WTC11 (cell line): ENCODE results near the gene TEN1.

Source experiments
- GABPB1 ChIP-seq: sonication (generic); formaldehyde crosslinking; IDR thresholded peaks from 2 replicates; pipeline ENCODE4 v1.8.1; 2023; ENCODE audit warnings: mild to moderate bottlenecking, missing genetic modification reagents
- NFYB ChIP-seq: sonication (generic); formaldehyde crosslinking; conservative IDR thresholded peaks from 2 replicates; pipeline ENCODE4 v1.8.0; 2022; ENCODE audit warnings: low read depth, missing genetic modification reagents
- ZNF232 ChIP-seq: sonication (generic); formaldehyde crosslinking; IDR thresholded peaks from 2 replicates; pipeline ENCODE4 v1.8.0; 2022; ENCODE audit warnings: mild to moderate bottlenecking, missing genetic modification reagents
- TF ChIP-seq, protein P1 (sequence below): fragments of 200-600 bp; IDR thresholded peaks from 2 replicates; pipeline ENCODE4 v1.8.0; 2022; ENCODE audit warnings: antibody characterized with exemption
- TF ChIP-seq, protein P2 (sequence below): sonication (generic); formaldehyde crosslinking; IDR thresholded peaks from 2 replicates; pipeline ENCODE4 v1.8.0; 2023; ENCODE audit warnings: missing genetic modification reagents
- TF ChIP-seq, protein P3 (sequence below): sonication (generic); formaldehyde crosslinking; IDR thresholded peaks from 2 replicates; pipeline ENCODE4 v1.8.0; 2022; ENCODE audit warnings: mild to moderate bottlenecking, missing genetic modification reagents
- TF ChIP-seq, protein P4 (sequence below): sonication (generic); formaldehyde crosslinking; IDR thresholded peaks from 2 replicates; pipeline ENCODE4 v1.8.1; 2022; ENCODE audit warnings: mild to moderate bottlenecking, moderate library complexity, missing genetic modification reagents

DNA sequence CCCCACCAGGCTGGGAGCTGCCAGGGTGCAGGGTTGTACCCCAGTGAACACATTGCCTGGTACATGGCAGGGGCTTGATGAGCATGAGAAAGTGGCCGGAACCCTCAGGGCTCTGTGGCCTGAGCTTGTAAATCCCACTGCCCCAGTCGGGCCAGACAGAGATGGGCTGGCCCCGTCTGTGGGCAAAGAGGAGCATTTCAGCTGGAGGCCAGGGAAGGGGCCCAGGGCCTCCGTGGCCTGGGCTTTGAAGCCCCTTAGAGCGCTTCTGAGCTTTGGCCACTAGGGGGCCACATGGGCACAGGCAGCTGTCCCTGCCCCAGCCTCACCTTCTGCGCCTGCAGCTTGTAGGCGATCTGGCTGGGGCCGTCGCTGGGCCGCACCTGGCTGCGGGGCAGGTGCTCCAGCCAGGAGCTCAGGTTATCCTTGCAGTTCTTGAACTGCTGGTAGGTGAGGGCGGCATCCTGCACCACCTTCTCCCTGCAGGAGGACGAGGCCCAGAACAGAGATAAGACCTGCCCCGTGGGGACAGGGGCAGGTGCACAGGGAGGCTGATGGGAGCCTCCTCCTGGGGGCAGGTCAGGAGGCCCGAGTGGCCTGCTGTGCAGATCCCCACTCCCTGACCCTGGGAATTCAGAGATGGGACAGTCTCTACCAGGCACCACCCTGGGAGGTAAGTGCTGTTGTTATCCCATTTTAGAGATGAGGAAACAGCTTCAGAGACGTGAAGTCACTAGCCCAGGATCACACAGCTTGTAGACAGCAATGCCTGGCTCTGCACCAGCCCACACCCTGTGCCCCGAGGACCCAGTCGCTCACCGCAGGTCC lies 35.3 kb downstream of the TEN1 start:
- TF ChIP-seq, protein P1, sequence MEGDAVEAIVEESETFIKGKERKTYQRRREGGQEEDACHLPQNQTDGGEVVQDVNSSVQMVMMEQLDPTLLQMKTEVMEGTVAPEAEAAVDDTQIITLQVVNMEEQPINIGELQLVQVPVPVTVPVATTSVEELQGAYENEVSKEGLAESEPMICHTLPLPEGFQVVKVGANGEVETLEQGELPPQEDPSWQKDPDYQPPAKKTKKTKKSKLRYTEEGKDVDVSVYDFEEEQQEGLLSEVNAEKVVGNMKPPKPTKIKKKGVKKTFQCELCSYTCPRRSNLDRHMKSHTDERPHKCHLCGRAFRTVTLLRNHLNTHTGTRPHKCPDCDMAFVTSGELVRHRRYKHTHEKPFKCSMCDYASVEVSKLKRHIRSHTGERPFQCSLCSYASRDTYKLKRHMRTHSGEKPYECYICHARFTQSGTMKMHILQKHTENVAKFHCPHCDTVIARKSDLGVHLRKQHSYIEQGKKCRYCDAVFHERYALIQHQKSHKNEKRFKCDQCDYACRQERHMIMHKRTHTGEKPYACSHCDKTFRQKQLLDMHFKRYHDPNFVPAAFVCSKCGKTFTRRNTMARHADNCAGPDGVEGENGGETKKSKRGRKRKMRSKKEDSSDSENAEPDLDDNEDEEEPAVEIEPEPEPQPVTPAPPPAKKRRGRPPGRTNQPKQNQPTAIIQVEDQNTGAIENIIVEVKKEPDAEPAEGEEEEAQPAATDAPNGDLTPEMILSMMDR: peak; percentile 98
- TF ChIP-seq NFYB (CRISPR knock-in tag) (no peak), ZNF232 (CRISPR knock-in tag) (no peak), GABPB1 (CRISPR knock-in tag) (0 out of 2 replicates have a peak, but pooled peaks have one; percentile 42)
- TF ChIP-seq, protein P2, sequence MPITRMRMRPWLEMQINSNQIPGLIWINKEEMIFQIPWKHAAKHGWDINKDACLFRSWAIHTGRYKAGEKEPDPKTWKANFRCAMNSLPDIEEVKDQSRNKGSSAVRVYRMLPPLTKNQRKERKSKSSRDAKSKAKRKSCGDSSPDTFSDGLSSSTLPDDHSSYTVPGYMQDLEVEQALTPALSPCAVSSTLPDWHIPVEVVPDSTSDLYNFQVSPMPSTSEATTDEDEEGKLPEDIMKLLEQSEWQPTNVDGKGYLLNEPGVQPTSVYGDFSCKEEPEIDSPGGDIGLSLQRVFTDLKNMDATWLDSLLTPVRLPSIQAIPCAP: no peak
- TF ChIP-seq, protein P3, sequence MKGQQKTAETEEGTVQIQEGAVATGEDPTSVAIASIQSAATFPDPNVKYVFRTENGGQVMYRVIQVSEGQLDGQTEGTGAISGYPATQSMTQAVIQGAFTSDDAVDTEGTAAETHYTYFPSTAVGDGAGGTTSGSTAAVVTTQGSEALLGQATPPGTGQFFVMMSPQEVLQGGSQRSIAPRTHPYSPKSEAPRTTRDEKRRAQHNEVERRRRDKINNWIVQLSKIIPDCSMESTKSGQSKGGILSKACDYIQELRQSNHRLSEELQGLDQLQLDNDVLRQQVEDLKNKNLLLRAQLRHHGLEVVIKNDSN (CRISPR knock-in tag): no peak
- TF ChIP-seq, protein P4, sequence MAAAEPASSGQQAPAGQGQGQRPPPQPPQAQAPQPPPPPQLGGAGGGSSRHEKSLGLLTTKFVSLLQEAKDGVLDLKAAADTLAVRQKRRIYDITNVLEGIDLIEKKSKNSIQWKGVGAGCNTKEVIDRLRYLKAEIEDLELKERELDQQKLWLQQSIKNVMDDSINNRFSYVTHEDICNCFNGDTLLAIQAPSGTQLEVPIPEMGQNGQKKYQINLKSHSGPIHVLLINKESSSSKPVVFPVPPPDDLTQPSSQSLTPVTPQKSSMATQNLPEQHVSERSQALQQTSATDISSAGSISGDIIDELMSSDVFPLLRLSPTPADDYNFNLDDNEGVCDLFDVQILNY (CRISPR knock-in tag): no peak
